Endothelial cell of umbilical vein (primary cell): ENCODE results near the gene PLCH1. TPM values are rescaled to one million over a fixed set of nuclear protein-coding genes. Genes with fewer than 3 reads are reported as not detected.

Source experiments
- BruUV-seq: library from RNA; stranded (reverse); fragments of 400-500 nt; replicated peaks from 2 replicates; lab custom pipeline; 2021; lab: Mats Ljungman, UMichigan
- CTCF ChIA-PET: fragments of 300-600, 350-600 bp; sonication (Branson Sonifier 250); formaldehyde crosslinking; loops from one replicate; lab custom pipeline; 2021; ENCODE audit warnings: antibody characterized with exemption, inconsistent platforms; lab: Charles Lee
- POLR2A ChIA-PET: fragments of 300-600, 350-600 bp; sonication (Branson Sonifier 250); formaldehyde crosslinking; loops from one replicate; lab custom pipeline; 2021; ENCODE audit warnings: antibody characterized with exemption, inconsistent platforms; lab: Charles Lee
- DNase-seq: peaks from one replicate; pipeline ENCODE4 v3.0.0-alpha.2; 2011; ENCODE audit warnings: low read depth, low spot score
- FAIRE-seq: peaks from 2 replicates; lab custom pipeline; 2011; peaks lifted over from hg19 to GRCh38; lab: Jason Lieb, UNC
- H2AFZ ChIP-seq: 2 replicates; pipeline ENCODE4 v1.6.0; 2012; ENCODE audit warnings: low read depth, low read length, control low read depth, inconsistent platforms
- H3K27ac ChIP-seq: 2 replicates; pipeline ENCODE4 v1.5.1; 2011; ENCODE audit warnings: low read depth, mild to moderate bottlenecking, control low read depth, low read length, moderate library complexity; ENCODE audit not compliant: insufficient read depth
- H3K27me3 ChIP-seq, 2 experiments: 2 replicates each; pipeline versions ENCODE4 v1.6.0 to v1.6.1; 2011; ENCODE audit warnings: low read length in 2 of 2, mixed read lengths in 1 of 2; ENCODE audit not compliant: control insufficient read depth in 2 of 2, insufficient read depth in 2 of 2
- H3K36me3 ChIP-seq, 2 experiments: 2 replicates in 1 of 2; 3 replicates in 1 of 2; pipeline ENCODE4 v1.5.1; 2011; ENCODE audit warnings: low read length in 2 of 2, mild to moderate bottlenecking in 1 of 2, moderate library complexity in 1 of 2; ENCODE audit not compliant: control insufficient read depth in 2 of 2, insufficient read depth in 2 of 2; ENCODE audit errors: extremely low read depth in 1 of 2
- H3K4me1 ChIP-seq: 3 replicates; pipeline ENCODE4 v1.5.1; 2011; ENCODE audit warnings: mild to moderate bottlenecking, low read length; ENCODE audit not compliant: control insufficient read depth, insufficient read depth; ENCODE audit errors: extremely low read depth
- H3K4me2 ChIP-seq: 2 replicates; pipeline ENCODE4 v1.6.1; 2011; ENCODE audit warnings: low read length, control low read depth, mixed read lengths; ENCODE audit not compliant: insufficient read depth
- H3K4me3 ChIP-seq, 3 experiments: fragments of 200-600 bp in 1 of 3; sonication (generic), shearing (Covaris generic) in 1 of 3; replicated peaks in 1 of 3; 2 replicates each; pipeline ENCODE4 v1.5.1; 2011 to 2016; ENCODE audit warnings: control low read depth in 3 of 3, low read length in 3 of 3, mild to moderate bottlenecking in 2 of 3, inconsistent platforms in 1 of 3, low read depth in 1 of 3, moderate library complexity in 1 of 3; ENCODE audit not compliant: insufficient read depth in 1 of 3
- H3K79me2 ChIP-seq: 2 replicates; pipeline ENCODE4 v1.6.0; 2012; ENCODE audit warnings: low read length, inconsistent platforms; ENCODE audit not compliant: control insufficient read depth, insufficient read depth
- H3K9ac ChIP-seq: replicated peaks from 2 replicates; pipeline ENCODE3; 2011; ENCODE audit warnings: low read length, control low read depth; ENCODE audit not compliant: insufficient read depth; ENCODE audit errors: extremely low read depth
- H3K9me1 ChIP-seq: replicated peaks from 3 replicates; pipeline ENCODE4 v1.6.0; 2011; ENCODE audit warnings: mild to moderate bottlenecking, low read length; ENCODE audit not compliant: control insufficient read depth, insufficient read depth; ENCODE audit errors: extremely low read depth
- H3K9me3 ChIP-seq: replicated peaks from 2 replicates; pipeline ENCODE4 v1.5.1; 2012; ENCODE audit warnings: low read length, inconsistent platforms; ENCODE audit not compliant: control insufficient read depth, insufficient read depth
- H4K20me1 ChIP-seq: replicated peaks from 2 replicates; pipeline ENCODE3; 2011; ENCODE audit warnings: mild to moderate bottlenecking, low read length; ENCODE audit not compliant: control insufficient read depth, insufficient read depth; ENCODE audit errors: extremely low read depth
- EZH2 ChIP-seq: IDR thresholded peaks from 2 replicates; pipeline ENCODE4 v1.6.1; 2012; ENCODE audit warnings: borderline replicate concordance, low read depth, mild to moderate bottlenecking, moderate library complexity, low read length, inconsistent platforms; ENCODE audit not compliant: severe bottlenecking
- FOS ChIP-seq: IDR thresholded peaks from 2 replicates; pipeline ENCODE4 v1.6.1; 2011; ENCODE audit warnings: mild to moderate bottlenecking, low read length, moderate library complexity, borderline replicate concordance; ENCODE audit not compliant: insufficient read depth
- GATA2 ChIP-seq: IDR thresholded peaks from 2 replicates; pipeline ENCODE4 v1.7.0; 2011; ENCODE audit warnings: low read depth, mild to moderate bottlenecking, moderate library complexity, mixed read lengths, low read length; ENCODE audit not compliant: insufficient read length, insufficient read depth
- JUN ChIP-seq: IDR thresholded peaks from 2 replicates; pipeline ENCODE4 v1.6.1; 2011; ENCODE audit warnings: borderline replicate concordance, low read depth; ENCODE audit not compliant: insufficient read length, insufficient read depth
- MYC ChIP-seq: IDR thresholded peaks from one replicate; pipeline ENCODE4 v1.6.1; 2011; ENCODE audit warnings: mild to moderate bottlenecking, low read depth, low read length
- POLR2A ChIP-seq: IDR thresholded peaks from 2 replicates; pipeline ENCODE4 v1.6.1; 2012; ENCODE audit warnings: low read depth, mild to moderate bottlenecking, control low read depth, low read length
- POLR2AphosphoS5 ChIP-seq: IDR thresholded peaks from 2 replicates; pipeline ENCODE4 v1.6.1; 2012; ENCODE audit warnings: low read depth, mild to moderate bottlenecking, control low read depth, low read length, moderate library complexity; ENCODE audit not compliant: insufficient read depth
- dilution Hi-C: fragments of 300-500 bp; cut with MboI; formaldehyde crosslinking; loops from one replicate; pipeline ENCODE4 v1.15.0; 2019; ENCODE audit warnings: low sequenced_read_pairs; ENCODE audit not compliant: extremely low pct_ligation_motif_present
- intact Hi-C: fragments of 100-400 bp; cut with micrococcal nuclease; formaldehyde crosslinking; loops from one replicate; pipeline ENCODE4 v1.10.0; 2022
- polyA plus RNA-seq, 4 experiments: library from polyadenylated mRNA; depleted of rRNA in 3 of 4; stranded (reverse) in 3 of 4; unstranded in 1 of 4; fragments of >200 nt; gene quantifications; 2 replicates each; pipeline versions ENCODE4 v1.2.1 to v1.2.3, GENCODE V29; 2011 to 2012; ENCODE audit warnings: missing spikeins in 1 of 4
- total RNA-seq: library from RNA; stranded (reverse); gene quantifications from 2 replicates; pipeline ENCODE4 v1.2.3, GENCODE V29; 2021
- TF ChIP-seq, protein P1 (sequence below): IDR thresholded peaks from 2 replicates; pipeline ENCODE4 v1.6.1; 2011; ENCODE audit not compliant: insufficient read depth, insufficient read length
- TF ChIP-seq, protein P2 (sequence below), 2 donors: IDR thresholded peaks; 1 replicate in 1 of 2; 2 replicates in 1 of 2; pipeline ENCODE4 v1.5.1; 2011; ENCODE audit warnings: low read length in 2 of 2, mild to moderate bottlenecking in 2 of 2, moderate library complexity in 2 of 2, control low read depth in 1 of 2, inconsistent platforms in 1 of 2, low read depth in 1 of 2; ENCODE audit not compliant: insufficient read depth in 1 of 2; ENCODE audit errors: extremely low read depth in 1 of 2

The PLCH1 gene
- total and polyA plus RNA-seq, 2 donors (not counting 3 experiments of a cell fraction or from before 2014, with no cell fraction given): 0.03 TPM; not detected in 1

DNA sequence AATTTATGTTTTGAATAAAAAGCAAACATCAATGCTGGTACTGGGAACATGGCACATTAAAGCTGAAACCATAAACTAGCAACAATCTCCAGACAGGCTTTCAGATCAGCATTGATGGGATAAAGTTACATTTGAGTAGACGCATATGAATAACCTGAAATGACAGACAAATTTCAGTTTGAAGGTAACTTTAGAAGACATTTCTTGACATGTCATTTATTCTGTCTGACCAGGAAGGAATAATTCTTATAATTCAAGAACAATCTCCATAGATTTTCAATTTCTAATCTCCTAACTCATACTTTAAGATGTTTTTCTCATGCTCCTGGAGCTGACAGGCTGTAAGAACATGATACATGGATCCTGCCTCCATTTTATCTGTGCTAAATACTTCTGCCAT is 69.8 kb downstream of the PLCH1 start:
- POLR2A ChIA-PET: no interaction called here

DNA sequence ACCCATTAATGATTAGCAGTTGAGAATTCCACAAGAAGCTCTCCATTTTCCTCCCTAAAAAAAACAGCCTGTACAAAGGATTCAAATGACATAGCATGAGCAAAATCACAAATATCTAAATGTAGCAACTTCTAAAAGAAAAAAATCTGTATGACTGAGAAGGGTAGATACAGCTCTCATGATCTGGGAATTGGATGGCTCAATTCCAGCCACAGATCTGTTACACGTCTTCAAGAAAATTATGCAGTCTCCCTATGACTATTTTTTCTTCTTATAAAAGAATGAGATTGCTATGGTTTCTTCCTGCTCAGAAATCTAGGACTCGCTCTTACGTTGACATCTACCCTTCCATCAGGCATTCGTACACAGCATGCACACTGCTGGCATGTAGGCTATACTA is 71.5 kb downstream of the PLCH1 start:
- Histone ChIP-seq H3K36me3 (no peaks in the 10 kb centered on the region), H4K20me1 (no peaks in the 10 kb centered on the region), H3K27me3 (no peaks in the 10 kb centered on the region), H3K79me2 (no peaks in the 10 kb centered on the region), H3K9ac (no peak overlapping the region), H2AFZ (no peak overlapping the region), H3K9me1 (no peaks in the 10 kb centered on the region), H3K4me2 (no peak overlapping the region), H3K27ac (no peak overlapping the region), H3K9me3 (no peaks in the 10 kb centered on the region), H3K4me1 (no peaks in the 10 kb centered on the region), H3K4me3 (no peak overlapping the region)
- DNase-seq (no peak), FAIRE-seq (no peak)
- intact Hi-C loops (no loop called here), dilution Hi-C loops (no loop called here)
- ChIA-PET POLR2A (no interaction called here), CTCF (interaction anchor here (0.9 to 1.0 kb wide), 2 partner anchors 9 to 10 kb away, joined by 3 to 5 read pairs; no protein-coding TSS in a partner anchor)
- TF ChIP-seq FOS (no peak), GATA2 (no peak), JUN (no peak), POLR2A (no peak), EZH2 (no peak), MYC (no peak), POLR2AphosphoS5 (no peak)
- TF ChIP-seq, protein P1, sequence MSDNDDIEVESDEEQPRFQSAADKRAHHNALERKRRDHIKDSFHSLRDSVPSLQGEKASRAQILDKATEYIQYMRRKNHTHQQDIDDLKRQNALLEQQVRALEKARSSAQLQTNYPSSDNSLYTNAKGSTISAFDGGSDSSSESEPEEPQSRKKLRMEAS: no peak
- TF ChIP-seq, protein P2, sequence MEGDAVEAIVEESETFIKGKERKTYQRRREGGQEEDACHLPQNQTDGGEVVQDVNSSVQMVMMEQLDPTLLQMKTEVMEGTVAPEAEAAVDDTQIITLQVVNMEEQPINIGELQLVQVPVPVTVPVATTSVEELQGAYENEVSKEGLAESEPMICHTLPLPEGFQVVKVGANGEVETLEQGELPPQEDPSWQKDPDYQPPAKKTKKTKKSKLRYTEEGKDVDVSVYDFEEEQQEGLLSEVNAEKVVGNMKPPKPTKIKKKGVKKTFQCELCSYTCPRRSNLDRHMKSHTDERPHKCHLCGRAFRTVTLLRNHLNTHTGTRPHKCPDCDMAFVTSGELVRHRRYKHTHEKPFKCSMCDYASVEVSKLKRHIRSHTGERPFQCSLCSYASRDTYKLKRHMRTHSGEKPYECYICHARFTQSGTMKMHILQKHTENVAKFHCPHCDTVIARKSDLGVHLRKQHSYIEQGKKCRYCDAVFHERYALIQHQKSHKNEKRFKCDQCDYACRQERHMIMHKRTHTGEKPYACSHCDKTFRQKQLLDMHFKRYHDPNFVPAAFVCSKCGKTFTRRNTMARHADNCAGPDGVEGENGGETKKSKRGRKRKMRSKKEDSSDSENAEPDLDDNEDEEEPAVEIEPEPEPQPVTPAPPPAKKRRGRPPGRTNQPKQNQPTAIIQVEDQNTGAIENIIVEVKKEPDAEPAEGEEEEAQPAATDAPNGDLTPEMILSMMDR (IDR thresholded peaks at IDR 0.05; ENCODE audit: extremely low read depth in 1 of 2, insufficient read depth in 1 of 2, low read depth in 1 of 2, low read length in 2 of 2): no peak
- no TSS peak for BruUV-seq

More for the DNA sequence above, 69.8 kb downstream of the PLCH1 start:
- DNase-seq (no peak), FAIRE-seq (no peak)
- dilution Hi-C loops: no loop called here
- Histone ChIP-seq H3K27ac (no peak overlapping the region), H3K27me3 (no peaks in the 10 kb centered on the region), H3K36me3 (no peaks in the 10 kb centered on the region), H3K79me2 (no peaks in the 10 kb centered on the region), H3K4me2 (no peak overlapping the region), H4K20me1 (no peaks in the 10 kb centered on the region), H3K4me3 (no peak overlapping the region), H3K9ac (no peak overlapping the region), H2AFZ (no peak overlapping the region), H3K9me3 (no peaks in the 10 kb centered on the region), H3K4me1 (no peaks in the 10 kb centered on the region), H3K9me1 (no peaks in the 10 kb centered on the region)
- CTCF ChIA-PET: no interaction called here
- no TSS peak for BruUV-seq
- TF ChIP-seq POLR2AphosphoS5 (no peak), FOS (no peak)
- intact Hi-C loops: no loop called here
